IMR-90 (cell line): ENCODE measurements around the gene PLPP7.
"Not testable (repeated sequence)": the region's sequence is repeated elsewhere in the genome, so short reads cannot be mapped to it uniquely, and the experiment has no call there.

Source experiments
- BHLHE40 ChIP-seq: fragments of 150-350 bp; IDR thresholded peaks from 2 replicates; pipeline ENCODE4 v1.6.1; 2016; ENCODE audit warnings: mild to moderate bottlenecking, low read depth, low read length
- CTCF ChIP-seq: conservative IDR thresholded peaks from 2 replicates; pipeline ENCODE4 v1.5.1; 2012; ENCODE audit warnings: mild to moderate bottlenecking, low read depth, low read length, improper control_type of control experiment
- FOS ChIP-seq: fragments of 150-350 bp; IDR thresholded peaks from 2 replicates; pipeline ENCODE4 v1.6.1; 2016; ENCODE audit warnings: low read depth, low read length
- MAZ ChIP-seq: IDR thresholded peaks from 2 replicates; pipeline ENCODE4 v1.6.1; 2012; ENCODE audit warnings: low read depth, mild to moderate bottlenecking, low read length, improper control_type of control experiment, moderate library complexity, borderline replicate concordance
- MXI1 ChIP-seq: IDR thresholded peaks from 2 replicates; pipeline ENCODE4 v1.6.1; 2012; ENCODE audit warnings: low read depth, mild to moderate bottlenecking, low read length, moderate library complexity, borderline replicate concordance
- NFE2L2 ChIP-seq: fragments of 150-350 bp; IDR thresholded peaks from 2 replicates; pipeline ENCODE4 v1.6.1; 2016; ENCODE audit warnings: low read depth, mild to moderate bottlenecking, low read length
- POLR2A ChIP-seq: IDR thresholded peaks from 2 replicates; pipeline ENCODE4 v1.6.1; 2012; ENCODE audit warnings: mild to moderate bottlenecking, low read depth, low read length
- RAD21 ChIP-seq: IDR thresholded peaks from 2 replicates; pipeline ENCODE4 v1.6.1; 2012; ENCODE audit warnings: low read length, improper control_type of control experiment
- RCOR1 ChIP-seq: IDR thresholded peaks from 2 replicates; pipeline ENCODE4 v1.6.1; 2012; ENCODE audit warnings: mild to moderate bottlenecking, low read length, improper control_type of control experiment; ENCODE audit not compliant: insufficient replicate concordance
- RFX5 ChIP-seq: IDR thresholded peaks from 2 replicates; pipeline ENCODE4 v1.8.0; 2012; ENCODE audit warnings: low read depth, mild to moderate bottlenecking, low read length, moderate library complexity
- SMC3 ChIP-seq: fragments of 150-350 bp; IDR thresholded peaks from 2 replicates; pipeline ENCODE4 v1.6.1; 2016; ENCODE audit warnings: low read depth, mild to moderate bottlenecking, antibody characterized with exemption, low read length, moderate library complexity
- TF ChIP-seq, protein P1 (sequence below): fragments of 150-350 bp; IDR thresholded peaks from 2 replicates; pipeline ENCODE4 v1.6.1; 2017; ENCODE audit warnings: mild to moderate bottlenecking, antibody characterized with exemption, low read length, low read depth

- TF ChIP-seq RFX5, CTCF, POLR2A, MAZ, NFE2L2, MXI1, BHLHE40, SMC3, RCOR1, FOS, RAD21: not testable (repeated sequence)
- TF ChIP-seq, protein P1, sequence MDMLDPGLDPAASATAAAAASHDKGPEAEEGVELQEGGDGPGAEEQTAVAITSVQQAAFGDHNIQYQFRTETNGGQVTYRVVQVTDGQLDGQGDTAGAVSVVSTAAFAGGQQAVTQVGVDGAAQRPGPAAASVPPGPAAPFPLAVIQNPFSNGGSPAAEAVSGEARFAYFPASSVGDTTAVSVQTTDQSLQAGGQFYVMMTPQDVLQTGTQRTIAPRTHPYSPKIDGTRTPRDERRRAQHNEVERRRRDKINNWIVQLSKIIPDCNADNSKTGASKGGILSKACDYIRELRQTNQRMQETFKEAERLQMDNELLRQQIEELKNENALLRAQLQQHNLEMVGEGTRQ, result not testable (repeated sequence)
Observed at GRCh38 chr9:131344931-131345535, 55.5 kb downstream of the PLPP7 start.
